BJ (cell line): ENCODE measurements around the gene GUCY2D. TPM values are rescaled to one million over a fixed set of nuclear protein-coding genes. Genes with fewer than 3 reads are reported as not detected.

Source experiments
- CTCF ChIA-PET: fragments of 350-600 bp; formaldehyde crosslinking; extraction: SDS; loops from one replicate; lab custom pipeline; 2021; ENCODE audit warnings: antibody characterized with exemption, inconsistent platforms; lab: Yijun Ruan, JAX
- POLR2A ChIA-PET: fragments of 300-600 bp; sonication (Branson Sonifier 250); formaldehyde crosslinking; extraction: SDS; loops from one replicate; lab custom pipeline; 2021; ENCODE audit warnings: antibody characterized with exemption; lab: Charles Lee
- DNase-seq: peaks from one replicate; pipeline ENCODE4 v3.0.0-alpha.2; 2011; ENCODE audit warnings: low read depth
- H3K27me3 ChIP-seq: 2 replicates; pipeline ENCODE4 v1.6.0; 2011; ENCODE audit warnings: low read length; ENCODE audit not compliant: control insufficient read depth, insufficient read depth
- H3K36me3 ChIP-seq: 2 replicates; pipeline ENCODE4 v1.5.1; 2011; ENCODE audit warnings: low read length; ENCODE audit not compliant: control insufficient read depth, insufficient read depth
- H3K4me3 ChIP-seq: 2 replicates; pipeline ENCODE4 v1.5.1; 2011; ENCODE audit warnings: low read depth, mild to moderate bottlenecking, control low read depth, low read length
- polyA plus RNA-seq: library from polyadenylated mRNA; depleted of rRNA; stranded (reverse); fragments of >200 nt; gene quantifications from 2 replicates; pipeline ENCODE4 v1.2.3, GENCODE V29; 2011
- TF ChIP-seq, protein P1 (sequence below): IDR thresholded peaks from 2 replicates; pipeline ENCODE4 v1.5.1; 2011; ENCODE audit warnings: low read depth, mild to moderate bottlenecking, control low read depth, inconsistent platforms, low read length, moderate library complexity; ENCODE audit not compliant: insufficient read depth

Gene GUCY2D
- polyA plus RNA-seq, 1 experiment, result 0.01 TPM

DNA sequence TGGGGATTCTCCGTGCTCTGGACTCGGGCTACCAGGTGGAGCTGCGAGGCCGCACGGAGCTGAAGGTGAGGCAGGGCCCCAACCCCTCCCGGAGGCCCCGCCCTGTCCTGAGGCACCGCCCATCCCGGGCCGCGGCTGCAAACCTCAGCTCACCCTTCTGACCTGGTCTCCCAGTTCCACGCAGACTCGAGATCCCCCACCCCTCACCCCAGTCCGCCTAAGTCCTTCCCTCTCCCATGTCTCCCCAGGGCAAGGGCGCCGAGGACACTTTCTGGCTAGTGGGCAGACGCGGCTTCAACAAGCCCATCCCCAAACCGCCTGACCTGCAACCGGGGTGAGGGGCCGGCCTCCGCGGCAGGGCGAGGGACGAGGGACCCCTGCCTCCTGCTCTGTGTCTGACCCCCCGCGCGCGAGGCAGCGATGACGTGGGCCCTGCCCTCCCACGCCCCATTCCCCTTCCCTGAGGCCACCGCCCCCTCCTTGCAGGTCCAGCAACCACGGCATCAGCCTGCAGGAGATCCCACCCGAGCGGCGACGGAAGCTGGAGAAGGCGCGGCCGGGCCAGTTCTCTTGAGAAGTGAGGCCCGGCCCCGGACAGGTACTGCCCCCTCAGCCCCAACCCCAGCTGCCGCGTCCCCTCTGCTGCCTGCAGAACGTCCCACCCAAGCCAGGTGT lies 13.7 kb downstream of the GUCY2D start:
- TF ChIP-seq, protein P1, sequence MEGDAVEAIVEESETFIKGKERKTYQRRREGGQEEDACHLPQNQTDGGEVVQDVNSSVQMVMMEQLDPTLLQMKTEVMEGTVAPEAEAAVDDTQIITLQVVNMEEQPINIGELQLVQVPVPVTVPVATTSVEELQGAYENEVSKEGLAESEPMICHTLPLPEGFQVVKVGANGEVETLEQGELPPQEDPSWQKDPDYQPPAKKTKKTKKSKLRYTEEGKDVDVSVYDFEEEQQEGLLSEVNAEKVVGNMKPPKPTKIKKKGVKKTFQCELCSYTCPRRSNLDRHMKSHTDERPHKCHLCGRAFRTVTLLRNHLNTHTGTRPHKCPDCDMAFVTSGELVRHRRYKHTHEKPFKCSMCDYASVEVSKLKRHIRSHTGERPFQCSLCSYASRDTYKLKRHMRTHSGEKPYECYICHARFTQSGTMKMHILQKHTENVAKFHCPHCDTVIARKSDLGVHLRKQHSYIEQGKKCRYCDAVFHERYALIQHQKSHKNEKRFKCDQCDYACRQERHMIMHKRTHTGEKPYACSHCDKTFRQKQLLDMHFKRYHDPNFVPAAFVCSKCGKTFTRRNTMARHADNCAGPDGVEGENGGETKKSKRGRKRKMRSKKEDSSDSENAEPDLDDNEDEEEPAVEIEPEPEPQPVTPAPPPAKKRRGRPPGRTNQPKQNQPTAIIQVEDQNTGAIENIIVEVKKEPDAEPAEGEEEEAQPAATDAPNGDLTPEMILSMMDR, result no peak
- Histone ChIP-seq H3K27me3 (peaks cover 29% of the 10 kb centered on the region), H3K36me3 (no peaks in the 10 kb centered on the region), H3K4me3 (peak overlapping the region; percentile 32)
- CTCF ChIA-PET, result interaction anchor here (1.0 to 4.1 kb wide), 7 partner anchors 9 to 58 kb away, joined by 3 to 18 read pairs (median 4); no protein-coding TSS in a partner anchor
- DNase-seq, result no peak
- POLR2A ChIA-PET, result no interaction called here

DNA sequence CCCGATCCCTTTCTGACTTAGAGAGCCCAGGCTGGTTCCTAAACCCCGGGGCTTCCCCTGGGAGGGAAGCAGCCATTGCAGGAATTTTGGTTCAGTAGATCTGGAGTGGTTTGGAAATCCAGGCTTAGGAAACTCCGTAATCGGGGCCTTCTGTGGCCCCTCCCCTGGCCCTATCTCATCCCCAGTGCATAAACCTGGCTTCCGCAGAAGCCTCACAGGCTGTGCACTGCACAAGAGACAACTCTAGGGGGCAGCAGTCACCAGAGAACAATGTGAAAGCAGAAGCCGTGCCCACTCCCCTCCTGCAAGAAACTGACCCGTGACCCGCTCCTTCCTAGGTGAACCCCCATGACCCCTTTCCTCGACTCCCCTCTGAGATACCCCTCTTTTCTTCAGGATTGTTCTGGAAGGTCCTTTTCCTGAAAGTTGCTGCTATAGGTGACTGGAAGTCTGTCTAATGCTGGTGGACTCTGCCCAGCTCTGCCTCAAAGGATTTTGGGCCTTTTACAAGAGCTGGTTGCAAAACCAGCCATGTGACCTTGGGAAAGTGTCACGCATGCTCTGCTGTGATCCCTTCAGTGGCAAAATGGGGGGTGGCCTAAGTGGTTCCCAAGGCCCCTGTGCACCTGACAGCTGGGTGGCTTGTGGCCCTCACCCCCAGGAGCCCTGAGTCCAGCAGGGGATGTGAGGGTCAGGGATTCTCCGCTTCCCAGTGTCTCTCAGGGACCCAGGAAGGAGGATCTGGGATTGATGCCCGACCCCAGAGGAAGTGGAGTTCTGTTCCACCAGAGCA lies 14.4 kb downstream of the GUCY2D start:
- Histone ChIP-seq H3K27me3 (peaks cover 29% of the 10 kb centered on the region), H3K36me3 (no peaks in the 10 kb centered on the region), H3K4me3 (peak overlapping the region; percentile 32; the same call in 1 of the 2 replicates)
- DNase-seq, result no peak
- ChIA-PET POLR2A (no interaction called here), CTCF (interaction anchor here (0.9 to 4.1 kb wide), 10 partner anchors 10 to 57 kb away, joined by 3 to 18 read pairs (median 4); no protein-coding TSS in a partner anchor)
- TF ChIP-seq, protein P1, result peak; percentile 52

DNA sequence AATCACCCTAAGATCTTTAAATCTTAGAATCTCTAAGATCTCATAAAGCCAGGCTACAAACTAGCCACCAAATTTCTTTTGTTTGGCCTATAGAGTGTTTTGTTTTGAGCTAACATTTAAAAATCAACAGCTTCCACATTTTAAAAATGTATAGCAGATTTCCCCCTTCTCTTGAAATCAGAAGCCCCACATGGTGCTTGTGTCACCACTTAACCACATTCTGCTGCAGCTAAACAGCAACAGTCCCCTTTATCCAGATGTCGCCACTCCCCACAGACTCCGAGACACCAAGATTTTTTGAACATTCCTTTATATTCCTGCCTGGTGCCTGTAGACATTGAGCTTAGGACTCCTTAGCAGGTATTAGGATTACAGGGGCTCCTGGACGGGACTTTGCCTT lies 16.0 kb downstream of the GUCY2D start:
- CTCF ChIA-PET, result interaction anchor here (1.1 to 4.1 kb wide), 3 partner anchors 9 to 42 kb away, joined by 3 to 18 read pairs (median 9); no protein-coding TSS in a partner anchor
- no peak for DNase-seq
- peaks cover 22% of the 10 kb centered on the region for H3K27me3 ChIP-seq
- TF ChIP-seq, protein P1, result no peak
- no peak overlapping the region for H3K4me3 ChIP-seq
- H3K36me3 ChIP-seq, result no peaks in the 10 kb centered on the region
- POLR2A ChIA-PET, result interaction anchor here (0.6 kb wide), 1 partner anchor 258 kb away, joined by 4 read pairs; no protein-coding TSS in a partner anchor

DNA sequence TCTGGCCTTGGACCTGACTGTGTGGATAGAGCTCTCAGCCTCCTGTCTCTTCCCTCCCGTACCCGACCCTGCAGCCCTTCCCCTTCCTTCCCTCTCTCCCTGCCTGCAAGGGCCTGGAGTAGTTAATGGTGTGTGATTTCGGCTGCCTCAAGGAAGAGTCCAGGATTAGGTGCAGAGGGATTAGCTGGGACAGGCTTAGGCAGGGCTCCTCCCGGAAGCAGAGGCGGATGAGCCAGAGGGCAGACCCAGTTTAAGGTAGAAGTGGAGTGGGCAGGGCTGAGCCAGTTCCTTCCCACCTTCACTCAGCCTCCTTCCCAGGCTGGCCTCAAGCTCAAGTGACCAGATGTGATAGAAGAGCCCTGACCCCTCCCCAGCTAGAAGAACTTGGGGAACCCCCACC lies 16.8 kb downstream of the GUCY2D start:
- ChIA-PET CTCF (interaction anchor here (0.7 to 4.1 kb wide), 6 partner anchors 10 to 91 kb away, joined by 3 to 18 read pairs (median 7); no protein-coding TSS in a partner anchor), POLR2A (no interaction called here)
- DNase-seq, result no peak
- H3K27me3 ChIP-seq, result peaks cover 20% of the 10 kb centered on the region
- no peak overlapping the region for H3K4me3 ChIP-seq
- H3K36me3 ChIP-seq, result no peaks in the 10 kb centered on the region
- TF ChIP-seq, protein P1, result no peak
